Loucy (cell line): Measurements from ENCODE around the gene EIF4G3.

Experiments
- H2AFZ ChIP-seq: fragments of 200-600 bp; sonication (generic); 2 replicates; pipeline ENCODE4 v1.6.0; 2016; ENCODE audit warnings: antibody characterized with exemption, mild to moderate bottlenecking, low read length, moderate library complexity
- H3F3A ChIP-seq: fragments of 200-600 bp; 2 replicates; pipeline ENCODE4 v1.6.0; 2016; ENCODE audit warnings: antibody characterized with exemption, low read depth, mild to moderate bottlenecking
- H3K27me3 ChIP-seq: fragments of 200-600 bp; sonication (generic); 2 replicates; pipeline ENCODE4 v1.6.1; 2014; ENCODE audit warnings: low read length, mild to moderate bottlenecking; ENCODE audit not compliant: insufficient read depth, poor library complexity, severe bottlenecking
- H3K36me3 ChIP-seq: fragments of 200-600 bp; sonication (generic); 2 replicates; pipeline ENCODE4 v1.6.1; 2016; ENCODE audit warnings: low read length; ENCODE audit not compliant: insufficient read depth
- H3K4me1 ChIP-seq: fragments of 200-600 bp; sonication (generic); 2 replicates; pipeline ENCODE4 v1.5.1; 2014; ENCODE audit warnings: low read length, mild to moderate bottlenecking; ENCODE audit not compliant: insufficient read depth, poor library complexity, severe bottlenecking
- H3K4me2 ChIP-seq: fragments of 200-600 bp; sonication (generic); 2 replicates; pipeline ENCODE4 v1.6.0; 2014; ENCODE audit warnings: antibody characterized with exemption, low read length, low read depth, mild to moderate bottlenecking; ENCODE audit not compliant: poor library complexity, severe bottlenecking
- H3K4me3 ChIP-seq: fragments of 200-600 bp; sonication (generic); 2 replicates; pipeline ENCODE4 v1.5.1; 2014; ENCODE audit warnings: low read length, mild to moderate bottlenecking, mixed read lengths; ENCODE audit not compliant: poor library complexity, severe bottlenecking
- H3K79me2 ChIP-seq: fragments of 200-600 bp; sonication (generic); 2 replicates; pipeline ENCODE4 v1.6.1; 2014; ENCODE audit warnings: low read length; ENCODE audit not compliant: insufficient read depth
- H3K9ac ChIP-seq: fragments of 200-600 bp; sonication (generic); 2 replicates; pipeline ENCODE4 v1.6.0; 2014; ENCODE audit warnings: mild to moderate bottlenecking, low read depth, low read length, moderate library complexity; ENCODE audit not compliant: poor library complexity, severe bottlenecking
- H3K9me2 ChIP-seq: fragments of 200-600 bp; sonication (generic); replicated peaks from 2 replicates; pipeline ENCODE4 v1.6.1; 2016; ENCODE audit warnings: low read depth, low read length, mixed read lengths
- H3K9me3 ChIP-seq: fragments of 200-600 bp; sonication (generic); 2 replicates; pipeline ENCODE4 v1.6.1; 2014; ENCODE audit warnings: mild to moderate bottlenecking, antibody characterized with exemption, low read length, low read depth; ENCODE audit not compliant: insufficient read depth
- H4K20me1 ChIP-seq: fragments of 200-600 bp; sonication (generic); 2 replicates; pipeline ENCODE4 v1.6.0; 2014; ENCODE audit warnings: antibody characterized with exemption, low read length, mild to moderate bottlenecking; ENCODE audit not compliant: insufficient read depth, poor library complexity, severe bottlenecking
- EZH2phosphoT487 ChIP-seq: fragments of 200-600 bp; IDR thresholded peaks from 2 replicates; pipeline ENCODE4 v1.6.1; 2018; ENCODE audit warnings: antibody characterized with exemption, mild to moderate bottlenecking, moderate library complexity, borderline replicate concordance
- TF ChIP-seq, protein P1 (sequence below): fragments of 200-600 bp; sonication (generic); conservative IDR thresholded peaks from 2 replicates; pipeline ENCODE4 v1.5.1; 2014; ENCODE audit warnings: mild to moderate bottlenecking, antibody characterized with exemption, low read length

EIF4G3 gene

DNA sequence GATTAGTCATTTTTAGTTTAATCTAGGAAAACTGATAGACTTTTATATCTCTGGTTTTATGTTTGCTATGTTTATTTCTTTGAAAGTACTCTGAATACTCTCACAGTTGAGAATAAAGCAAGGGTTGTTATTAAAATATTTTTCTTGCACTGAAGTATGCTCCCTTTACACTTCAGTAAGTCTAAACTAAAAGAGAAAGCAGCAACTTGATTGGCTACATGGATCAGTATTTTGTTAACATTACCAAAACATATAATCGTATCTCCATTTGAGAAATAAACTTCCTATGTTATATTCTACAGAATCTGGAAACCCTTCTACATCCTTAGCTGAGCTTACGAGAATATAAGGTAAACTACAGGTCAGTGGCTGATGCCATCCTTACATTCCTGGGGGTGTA lies 240.1 kb downstream of the EIF4G3 start:
- Histone ChIP-seq H3K27me3 (no peaks in the 10 kb centered on the region), H3K4me1 (peaks cover 15% of the 10 kb centered on the region), H3K9ac (no peak overlapping the region), H3K36me3 (peaks cover 13% of the 10 kb centered on the region; the same call in 1 of the 2 replicates), H3K79me2 (no peaks in the 10 kb centered on the region), H3K9me3 (no peaks in the 10 kb centered on the region), H3F3A (0 out of 2 replicates have a peak, but pooled peaks cover 3% of the 10 kb centered on the region), H2AFZ (no peak overlapping the region), H4K20me1 (no peaks in the 10 kb centered on the region), H3K4me2 (no peak overlapping the region), H3K4me3 (no peak overlapping the region), H3K9me2 (no peaks in the 10 kb centered on the region)
- TF ChIP-seq, protein P1, sequence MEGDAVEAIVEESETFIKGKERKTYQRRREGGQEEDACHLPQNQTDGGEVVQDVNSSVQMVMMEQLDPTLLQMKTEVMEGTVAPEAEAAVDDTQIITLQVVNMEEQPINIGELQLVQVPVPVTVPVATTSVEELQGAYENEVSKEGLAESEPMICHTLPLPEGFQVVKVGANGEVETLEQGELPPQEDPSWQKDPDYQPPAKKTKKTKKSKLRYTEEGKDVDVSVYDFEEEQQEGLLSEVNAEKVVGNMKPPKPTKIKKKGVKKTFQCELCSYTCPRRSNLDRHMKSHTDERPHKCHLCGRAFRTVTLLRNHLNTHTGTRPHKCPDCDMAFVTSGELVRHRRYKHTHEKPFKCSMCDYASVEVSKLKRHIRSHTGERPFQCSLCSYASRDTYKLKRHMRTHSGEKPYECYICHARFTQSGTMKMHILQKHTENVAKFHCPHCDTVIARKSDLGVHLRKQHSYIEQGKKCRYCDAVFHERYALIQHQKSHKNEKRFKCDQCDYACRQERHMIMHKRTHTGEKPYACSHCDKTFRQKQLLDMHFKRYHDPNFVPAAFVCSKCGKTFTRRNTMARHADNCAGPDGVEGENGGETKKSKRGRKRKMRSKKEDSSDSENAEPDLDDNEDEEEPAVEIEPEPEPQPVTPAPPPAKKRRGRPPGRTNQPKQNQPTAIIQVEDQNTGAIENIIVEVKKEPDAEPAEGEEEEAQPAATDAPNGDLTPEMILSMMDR, result no peak
- TF ChIP-seq EZH2phosphoT487, result no peak

DNA sequence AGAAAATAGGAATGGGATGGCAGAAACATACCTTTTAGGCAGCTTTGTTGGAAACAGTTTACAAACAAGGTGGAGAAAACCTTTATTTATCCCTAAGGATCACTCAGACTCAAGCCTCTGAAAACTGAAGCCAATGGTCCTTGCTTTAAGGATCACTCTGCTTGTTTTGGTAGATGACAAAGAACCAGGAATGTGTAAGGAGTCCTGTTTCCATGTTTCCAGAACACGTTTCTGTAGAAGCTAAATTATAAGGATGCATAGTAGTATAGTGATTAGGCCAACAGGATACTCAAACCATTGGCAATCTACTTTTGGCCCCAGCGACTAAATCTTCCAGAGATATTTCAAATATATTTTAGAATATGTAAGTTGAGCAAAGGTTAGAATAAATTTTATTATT lies 240.5 kb downstream of the EIF4G3 start:
- Histone ChIP-seq H4K20me1 (no peaks in the 10 kb centered on the region), H3K4me3 (no peak overlapping the region), H3K36me3 (peaks cover 9% of the 10 kb centered on the region; the same call in 1 of the 2 replicates), H3K9me3 (no peaks in the 10 kb centered on the region), H3F3A (0 out of 2 replicates have a peak, but pooled peaks cover 3% of the 10 kb centered on the region), H3K9ac (no peak overlapping the region), H3K27me3 (no peaks in the 10 kb centered on the region), H3K4me1 (peaks cover 15% of the 10 kb centered on the region), H2AFZ (no peak overlapping the region), H3K9me2 (no peaks in the 10 kb centered on the region), H3K79me2 (no peaks in the 10 kb centered on the region), H3K4me2 (no peak overlapping the region)
- TF ChIP-seq, protein P1, result no peak
- no peak for TF ChIP-seq EZH2phosphoT487

DNA sequence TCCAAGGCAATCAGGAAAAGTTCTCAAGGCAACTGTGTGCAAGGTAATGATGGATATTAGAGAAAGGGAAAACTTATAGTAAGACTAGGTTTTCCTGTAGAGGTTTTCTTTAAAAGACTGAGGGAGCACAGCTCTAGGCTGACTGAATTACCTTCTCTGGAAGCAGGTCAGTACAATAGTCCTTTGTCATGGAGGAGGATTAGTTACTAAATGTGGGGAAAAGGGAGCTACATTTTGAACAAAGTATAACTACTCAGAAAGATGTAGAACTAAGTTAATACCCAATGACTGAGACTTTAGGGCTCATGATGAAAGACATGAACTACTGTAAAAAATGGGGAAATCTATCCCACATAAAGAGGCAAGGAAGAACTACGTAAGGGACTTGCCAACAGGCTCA lies 241.0 kb downstream of the EIF4G3 start:
- TF ChIP-seq, protein P1, result no peak
- TF ChIP-seq EZH2phosphoT487, result no peak
- no peaks in the 10 kb centered on the region for H4K20me1 ChIP-seq
- H3K27me3 ChIP-seq, result no peaks in the 10 kb centered on the region
- H3F3A ChIP-seq, result 0 out of 2 replicates have a peak, but pooled peaks cover 3% of the 10 kb centered on the region
- no peak overlapping the region for H3K9ac ChIP-seq
- no peak overlapping the region for H2AFZ ChIP-seq
- H3K4me2 ChIP-seq, result no peak overlapping the region
- peaks cover 4% of the 10 kb centered on the region; the same call in 1 of the 2 replicates for H3K36me3 ChIP-seq
- no peak overlapping the region for H3K4me3 ChIP-seq
- no peaks in the 10 kb centered on the region for H3K9me2 ChIP-seq
- no peaks in the 10 kb centered on the region for H3K79me2 ChIP-seq
- no peaks in the 10 kb centered on the region for H3K9me3 ChIP-seq
- H3K4me1 ChIP-seq, result peaks cover 15% of the 10 kb centered on the region
